GM12875 (cell line): ENCODE results near the gene FOXN4.

Source experiments
- H3K4me3 ChIP-seq: one replicate; pipeline ENCODE4 v1.5.1; 2011; ENCODE audit warnings: low read depth, low read length, control low read depth
- CTCF ChIP-seq: IDR thresholded peaks from 2 replicates; pipeline ENCODE4 v1.5.1; 2011; ENCODE audit warnings: low read depth, mild to moderate bottlenecking, control low read depth, inconsistent platforms, low read length, moderate library complexity, borderline replicate concordance; ENCODE audit not compliant: insufficient read depth

The FOXN4 gene

GRCh38 chr12:109263439-109263838 is 45.6 kb downstream of the FOXN4 start:
- TF ChIP-seq CTCF: no peak
- H3K4me3 ChIP-seq: no peak overlapping the region

GRCh38 chr12:109261939-109262338 is 47.1 kb downstream of the FOXN4 start:
- no peak for TF ChIP-seq CTCF
- no peak overlapping the region for H3K4me3 ChIP-seq

- no peak overlapping the region for H3K4me3 ChIP-seq
- TF ChIP-seq CTCF: no peak
Measured at GRCh38 chr12:109261087-109261486, 48.0 kb downstream of the FOXN4 start.

GRCh38 chr12:109259545-109259895 is 49.6 kb downstream of the FOXN4 start:
- TF ChIP-seq CTCF: no peak
- no peak overlapping the region for H3K4me3 ChIP-seq

- TF ChIP-seq CTCF: no peak
- H3K4me3 ChIP-seq: no peak overlapping the region
Measured at GRCh38 chr12:109258607-109259544, 50.2 kb downstream of the FOXN4 start.

- TF ChIP-seq CTCF: no peak
- H3K4me3 ChIP-seq: no peak overlapping the region
Measured at GRCh38 chr12:109258201-109258600, 50.9 kb downstream of the FOXN4 start.

GRCh38 chr12:109256011-109256410 is 53.1 kb downstream of the FOXN4 start:
- no peak overlapping the region for H3K4me3 ChIP-seq
- no peak for TF ChIP-seq CTCF
